PFSK-1 (cell line): ENCODE data around the gene FANCL.

Source experiments
- POLR2AphosphoS5 ChIP-seq: IDR thresholded peaks from 2 replicates; pipeline ENCODE4 v1.6.1; 2012; ENCODE audit warnings: low read depth, mild to moderate bottlenecking, control low read depth, low read length, moderate library complexity
- REST ChIP-seq, 2 experiments: IDR thresholded peaks; 2 replicates each; pipeline versions ENCODE4 v1.6.1 to v1.8.0; 2011 to 2012; ENCODE audit warnings: low read depth in 2 of 2, low read length in 2 of 2, control low read depth in 1 of 2, inconsistent platforms in 1 of 2, mild to moderate bottlenecking in 1 of 2, moderate library complexity in 1 of 2; ENCODE audit not compliant: insufficient read depth in 1 of 2
- SIN3A ChIP-seq: IDR thresholded peaks from 2 replicates; pipeline ENCODE4 v1.6.1; 2012; ENCODE audit warnings: mild to moderate bottlenecking, low read length, moderate library complexity, borderline replicate concordance; ENCODE audit not compliant: insufficient read depth
- TAF1 ChIP-seq: IDR thresholded peaks from 2 replicates; pipeline ENCODE4 v1.6.1; 2012; ENCODE audit warnings: low read length, control low read depth, borderline replicate concordance; ENCODE audit not compliant: insufficient read depth

GRCh38 chr2:58109481-58109880 is 131.6 kb downstream of the FANCL start:
- TF ChIP-seq TAF1: no peak
- no peak for TF ChIP-seq REST (IDR thresholded peaks at IDR 0.05; ENCODE audit: insufficient read depth in 1 of 2, low read depth in 2 of 2, low read length in 2 of 2)
- TF ChIP-seq POLR2AphosphoS5: no peak
- no peak for TF ChIP-seq SIN3A
